Suprapubic skin (tissue), 3 donors: ENCODE results near the gene ZNF790.

Source experiments
- POLR2AphosphoS5 ChIP-seq, 3 donors: sonication (generic); formaldehyde crosslinking; IDR thresholded peaks; one replicate each; pipeline ENCODE4 v1.6.1; 2017; ENCODE audit warnings: antibody characterized with exemption in 3 of 3
- TF ChIP-seq, protein P1 (sequence below), 2 donors: fragments of 200-600 bp in 1 of 2; fragments of 450-650 bp in 1 of 2; sonication (generic) in 1 of 2; IDR thresholded peaks; one replicate each; pipeline ENCODE4 v1.5.1; 2016 to 2019; ENCODE audit warnings: antibody characterized with exemption in 2 of 2, mild to moderate bottlenecking in 1 of 2, moderate library complexity in 1 of 2

DNA sequence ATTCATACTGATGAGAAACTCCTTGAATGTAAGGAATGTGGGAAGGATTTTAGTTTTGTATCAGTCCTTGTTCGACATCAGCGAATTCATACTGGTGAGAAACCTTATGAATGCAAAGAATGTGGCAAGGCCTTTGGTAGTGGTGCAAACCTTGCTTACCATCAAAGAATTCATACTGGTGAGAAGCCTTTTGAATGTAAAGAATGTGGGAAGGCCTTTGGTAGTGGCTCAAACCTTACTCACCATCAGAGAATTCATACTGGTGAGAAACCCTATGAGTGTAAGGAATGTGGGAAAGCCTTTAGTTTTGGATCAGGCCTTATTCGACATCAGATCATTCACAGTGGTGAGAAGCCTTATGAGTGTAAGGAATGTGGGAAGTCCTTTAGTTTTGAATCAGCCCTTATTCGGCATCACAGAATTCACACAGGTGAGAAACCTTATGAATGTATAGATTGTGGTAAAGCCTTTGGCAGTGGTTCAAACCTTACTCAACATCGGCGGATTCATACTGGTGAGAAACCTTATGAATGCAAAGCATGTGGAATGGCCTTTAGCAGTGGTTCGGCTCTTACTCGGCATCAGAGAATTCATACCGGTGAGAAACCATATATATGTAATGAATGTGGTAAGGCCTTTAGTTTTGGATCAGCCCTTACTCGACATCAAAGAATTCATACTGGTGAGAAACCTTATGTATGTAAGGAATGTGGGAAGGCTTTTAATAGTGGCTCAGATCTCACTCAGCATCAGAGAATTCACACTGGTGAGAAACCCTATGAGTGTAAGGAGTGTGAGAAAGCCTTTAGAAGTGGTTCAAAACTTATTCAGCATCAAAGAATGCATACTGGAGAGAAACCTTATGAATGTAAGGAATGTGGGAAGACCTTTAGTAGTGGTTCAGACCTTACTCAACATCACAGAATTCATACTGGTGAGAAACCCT, 39.1 kb upstream of the ZNF790 start:
- TF ChIP-seq, protein P1, sequence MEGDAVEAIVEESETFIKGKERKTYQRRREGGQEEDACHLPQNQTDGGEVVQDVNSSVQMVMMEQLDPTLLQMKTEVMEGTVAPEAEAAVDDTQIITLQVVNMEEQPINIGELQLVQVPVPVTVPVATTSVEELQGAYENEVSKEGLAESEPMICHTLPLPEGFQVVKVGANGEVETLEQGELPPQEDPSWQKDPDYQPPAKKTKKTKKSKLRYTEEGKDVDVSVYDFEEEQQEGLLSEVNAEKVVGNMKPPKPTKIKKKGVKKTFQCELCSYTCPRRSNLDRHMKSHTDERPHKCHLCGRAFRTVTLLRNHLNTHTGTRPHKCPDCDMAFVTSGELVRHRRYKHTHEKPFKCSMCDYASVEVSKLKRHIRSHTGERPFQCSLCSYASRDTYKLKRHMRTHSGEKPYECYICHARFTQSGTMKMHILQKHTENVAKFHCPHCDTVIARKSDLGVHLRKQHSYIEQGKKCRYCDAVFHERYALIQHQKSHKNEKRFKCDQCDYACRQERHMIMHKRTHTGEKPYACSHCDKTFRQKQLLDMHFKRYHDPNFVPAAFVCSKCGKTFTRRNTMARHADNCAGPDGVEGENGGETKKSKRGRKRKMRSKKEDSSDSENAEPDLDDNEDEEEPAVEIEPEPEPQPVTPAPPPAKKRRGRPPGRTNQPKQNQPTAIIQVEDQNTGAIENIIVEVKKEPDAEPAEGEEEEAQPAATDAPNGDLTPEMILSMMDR (IDR thresholded peaks at IDR 0.05), result no peak
- no peak for TF ChIP-seq POLR2AphosphoS5 (IDR thresholded peaks at IDR 0.05)
